Duodenal mucosa (tissue), 2 donors: ENCODE results near the gene PACSIN3.

Experiments used
- H3K27ac ChIP-seq: one replicate; pipeline ENCODE4 v1.7.0; 2013; ENCODE audit warnings: low read depth, low read length
- H3K27me3 ChIP-seq, 2 donors: one replicate each; pipeline ENCODE4 v1.7.0; 2013; ENCODE audit warnings: low read length in 2 of 2, control low read depth in 1 of 2; ENCODE audit not compliant: insufficient read depth in 2 of 2, control insufficient read depth in 1 of 2
- H3K36me3 ChIP-seq, 2 donors: one replicate each; pipeline ENCODE4 v1.7.0; 2013; ENCODE audit warnings: low read length in 2 of 2, control low read depth in 1 of 2; ENCODE audit not compliant: insufficient read depth in 2 of 2, control insufficient read depth in 1 of 2
- H3K4me1 ChIP-seq, 2 donors: one replicate each; pipeline ENCODE4 v1.7.0; 2013; ENCODE audit warnings: low read length in 2 of 2, control low read depth in 1 of 2; ENCODE audit not compliant: insufficient read depth in 2 of 2, control insufficient read depth in 1 of 2
- H3K4me3 ChIP-seq, 2 donors: one replicate each; pipeline ENCODE4 v1.7.0; 2013; ENCODE audit warnings: low read length in 2 of 2, low read depth in 1 of 2
- H3K9ac ChIP-seq, 2 donors: one replicate each; pipeline ENCODE4 v1.7.0; 2013; ENCODE audit warnings: low read length in 2 of 2, low read depth in 1 of 2
- H3K9me3 ChIP-seq, 2 donors: one replicate each; pipeline ENCODE4 v1.7.0; 2013; ENCODE audit warnings: low read length in 2 of 2, control low read depth in 1 of 2; ENCODE audit not compliant: control insufficient read depth in 1 of 2

The PACSIN3 gene

DNA sequence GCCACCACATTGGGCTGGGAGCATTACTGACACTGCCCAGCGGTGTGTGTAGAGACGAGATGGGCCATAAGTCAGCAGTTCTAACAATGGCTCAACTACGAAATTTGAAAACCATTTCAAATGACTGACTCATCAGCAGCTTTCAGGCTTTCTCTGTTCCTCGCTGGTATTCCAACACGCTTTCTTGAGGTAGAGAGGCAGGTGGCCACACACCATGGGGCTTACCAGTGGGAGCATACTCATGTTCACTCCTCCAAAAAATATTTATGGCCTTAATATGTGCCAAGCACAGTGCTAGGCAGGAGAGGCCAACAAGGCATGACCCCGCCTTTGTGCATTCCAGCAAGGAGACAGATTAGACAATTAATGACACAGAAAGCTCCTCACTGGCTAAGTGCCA is 29.9 kb downstream of the PACSIN3 start:
- H3K9me3 ChIP-seq: no peaks in the 10 kb centered on the region
- no peak overlapping the region for H3K27ac ChIP-seq
- H3K36me3 ChIP-seq: peaks cover 0 to 3% of the 10 kb centered on the region in 2 donors
- H3K27me3 ChIP-seq: no peaks in the 10 kb centered on the region
- H3K4me3 ChIP-seq: no peak overlapping the region
- H3K4me1 ChIP-seq: peaks cover 10 to 13% of the 10 kb centered on the region in 2 donors
- no peak overlapping the region for H3K9ac ChIP-seq

DNA sequence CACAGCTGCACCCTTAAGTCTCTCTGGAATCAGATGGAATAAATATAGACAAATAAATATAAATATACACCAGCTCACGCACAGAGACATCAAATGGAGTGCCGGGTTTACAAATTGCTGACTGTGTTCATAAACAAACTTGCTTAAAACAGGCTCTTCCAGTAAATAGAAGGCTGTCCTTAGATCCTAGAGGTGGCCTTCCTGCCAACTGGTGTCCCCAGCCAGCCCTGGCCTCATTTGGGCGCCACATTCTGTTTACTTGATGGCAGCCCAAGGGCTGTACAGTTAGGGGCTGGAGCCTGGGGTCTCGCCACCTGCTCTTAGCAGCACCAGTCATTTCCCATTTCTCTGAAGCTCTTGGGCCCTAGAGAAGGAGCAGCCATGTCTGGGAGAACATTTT is 30.4 kb downstream of the PACSIN3 start:
- peaks cover 0 to 3% of the 10 kb centered on the region in 2 donors for H3K36me3 ChIP-seq
- H3K27ac ChIP-seq: no peak overlapping the region
- H3K4me1 ChIP-seq: peaks cover 10 to 13% of the 10 kb centered on the region in 2 donors
- H3K9ac ChIP-seq: no peak overlapping the region
- H3K27me3 ChIP-seq: no peaks in the 10 kb centered on the region
- H3K4me3 ChIP-seq: no peak overlapping the region
- no peaks in the 10 kb centered on the region for H3K9me3 ChIP-seq

DNA sequence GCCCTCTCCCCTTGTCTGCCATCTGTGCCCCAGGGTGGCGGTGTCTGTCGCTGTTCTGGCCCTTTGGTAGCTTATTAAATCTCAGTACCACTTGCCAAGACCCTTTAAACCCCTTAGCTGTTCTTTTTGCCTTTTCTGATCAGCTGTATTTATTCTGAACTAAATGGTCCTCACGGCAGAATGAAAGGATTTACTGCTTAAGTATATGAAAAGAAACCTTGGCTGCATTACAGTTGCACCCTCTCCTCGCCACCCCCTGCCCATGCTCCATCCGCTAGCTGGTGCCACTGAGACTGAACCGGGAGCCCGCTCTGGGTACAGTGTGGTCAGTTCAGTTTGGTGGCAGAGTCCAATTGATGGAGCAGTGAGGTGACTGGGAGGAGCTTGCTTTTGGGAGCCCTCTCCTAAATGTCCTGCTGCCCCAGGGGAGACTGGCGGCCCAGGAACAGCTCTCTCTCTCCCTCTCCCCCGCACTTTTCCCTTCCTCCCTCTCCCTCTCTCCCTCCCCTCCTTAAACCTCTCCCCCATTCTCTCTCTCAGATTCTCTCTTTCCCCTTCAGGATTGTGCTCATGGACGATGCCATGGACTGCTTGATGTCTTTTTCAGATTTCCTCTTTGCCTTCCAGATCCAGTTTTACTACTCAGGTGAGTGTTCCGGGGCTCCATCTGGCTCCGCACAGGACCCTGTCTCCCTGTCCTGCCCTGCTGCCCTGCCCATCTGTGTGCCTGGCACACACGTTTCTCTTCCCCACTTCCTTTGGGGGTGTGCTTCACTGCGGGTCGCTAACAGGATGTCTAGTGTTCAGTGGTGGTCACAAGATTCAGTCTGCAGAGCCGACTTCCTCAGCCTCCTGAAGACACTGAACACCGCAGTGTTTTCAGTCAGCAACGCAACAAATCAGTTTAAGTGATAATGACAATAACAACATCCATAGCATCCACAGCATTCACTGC is 31.3 kb downstream of the PACSIN3 start:
- Histone ChIP-seq H3K9ac (no peak overlapping the region), H3K36me3 (peaks cover 0 to 3% of the 10 kb centered on the region in 2 donors), H3K27me3 (no peaks in the 10 kb centered on the region), H3K27ac (no peak overlapping the region), H3K4me3 (no peak overlapping the region), H3K4me1 (peaks cover 10 to 13% of the 10 kb centered on the region in 2 donors), H3K9me3 (no peaks in the 10 kb centered on the region)

DNA sequence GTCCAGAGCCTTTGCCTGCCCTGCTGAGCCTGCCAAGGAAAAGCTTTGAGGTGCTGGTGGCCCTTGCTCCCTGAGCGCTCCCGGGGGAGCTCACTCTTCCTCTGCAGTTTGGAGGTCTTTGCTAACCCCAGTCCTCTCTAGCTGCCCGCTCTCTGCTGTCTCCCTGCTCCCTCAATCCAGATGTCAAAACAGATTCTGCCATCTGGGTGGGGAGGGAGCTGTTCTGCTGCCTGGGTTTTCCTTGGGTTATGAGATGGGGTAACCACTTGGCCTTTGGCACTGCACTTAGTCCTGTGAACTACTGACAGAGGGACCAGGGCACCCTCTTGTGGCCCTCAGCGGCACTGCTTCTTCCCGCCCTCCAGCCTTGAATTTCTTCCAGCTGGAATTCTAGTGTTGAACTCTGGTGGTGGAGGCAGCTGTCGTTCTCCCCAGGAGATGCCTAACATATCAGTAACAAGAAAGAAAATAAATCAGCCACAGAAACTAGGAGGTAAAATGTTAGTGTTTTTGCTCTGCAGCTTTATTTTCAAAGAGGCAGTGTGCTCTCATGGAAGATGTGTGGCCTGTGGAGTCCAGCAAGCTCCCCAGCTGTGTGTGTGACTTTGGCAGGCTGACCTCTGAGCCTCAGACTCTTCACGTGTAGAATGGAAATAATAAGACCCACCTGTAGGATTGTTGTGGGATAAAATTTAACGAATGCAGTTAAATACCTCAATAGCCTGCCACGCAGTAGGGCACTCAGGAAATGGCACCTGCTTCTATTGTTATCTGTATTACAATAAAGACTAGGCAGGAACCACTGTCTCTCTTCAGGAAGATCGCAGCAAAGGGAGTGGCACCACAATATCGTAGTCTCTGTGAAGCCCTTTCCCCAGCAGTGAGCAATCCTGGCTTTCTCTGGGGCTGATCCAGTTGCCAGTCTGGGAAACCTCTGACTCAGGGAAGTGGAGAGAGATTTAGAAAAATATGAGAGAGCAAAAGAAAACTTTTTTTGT is 33.0 kb downstream of the PACSIN3 start:
- Histone ChIP-seq H3K4me3 (no peak overlapping the region), H3K4me1 (peaks cover 22 to 25% of the 10 kb centered on the region in 2 donors), H3K36me3 (peaks cover 0 to 3% of the 10 kb centered on the region in 2 donors), H3K9me3 (no peaks in the 10 kb centered on the region), H3K27me3 (no peaks in the 10 kb centered on the region), H3K27ac (no peak overlapping the region), H3K9ac (peak overlapping the region in 1 of 2 donors; percentile 22)

DNA sequence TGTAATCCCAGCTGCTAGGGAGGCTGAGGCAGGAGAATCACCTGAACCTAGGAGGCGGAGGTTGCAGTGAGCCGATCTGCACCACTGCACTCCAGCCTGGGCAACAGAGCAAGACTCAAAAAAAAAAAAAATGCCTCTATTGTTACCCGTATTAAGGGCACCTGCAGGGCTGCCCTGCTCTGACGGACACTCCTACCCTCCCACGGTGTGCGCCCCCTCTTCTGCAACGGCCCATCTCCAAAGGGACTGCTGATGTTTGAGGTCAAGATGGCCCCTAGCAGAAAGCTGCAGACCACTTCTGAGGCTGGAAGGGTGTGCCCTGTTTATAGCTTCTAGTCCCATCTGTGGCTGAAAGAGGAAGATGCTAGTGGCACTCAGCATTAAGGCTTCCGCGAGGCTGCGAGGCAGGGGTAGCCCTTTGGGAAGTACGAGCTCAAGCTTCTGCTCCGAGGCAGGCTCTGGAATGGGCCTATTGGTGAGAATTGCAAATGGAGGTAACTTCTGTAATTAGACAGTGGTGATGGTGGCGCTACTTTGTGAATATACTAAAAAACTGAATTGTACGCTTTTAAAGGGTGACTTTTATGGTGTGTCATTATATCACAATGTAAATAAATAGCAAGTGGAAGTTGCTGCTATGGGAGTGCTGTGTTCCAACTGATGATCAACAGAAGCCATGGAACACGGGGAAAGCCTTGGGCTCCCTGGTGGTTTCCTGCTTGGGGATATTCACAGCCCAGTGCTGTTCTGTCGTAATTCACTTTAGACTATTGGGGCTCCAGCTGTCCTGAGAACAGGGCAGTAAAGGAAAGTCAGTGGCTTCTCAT is 33.9 kb downstream of the PACSIN3 start:
- no peak overlapping the region for H3K9ac ChIP-seq
- H3K4me1 ChIP-seq: peaks cover 23 to 25% of the 10 kb centered on the region in 2 donors
- H3K36me3 ChIP-seq: peaks cover 0 to 3% of the 10 kb centered on the region in 2 donors
- no peak overlapping the region for H3K4me3 ChIP-seq
- no peaks in the 10 kb centered on the region for H3K27me3 ChIP-seq
- H3K9me3 ChIP-seq: no peaks in the 10 kb centered on the region
- no peak overlapping the region for H3K27ac ChIP-seq

DNA sequence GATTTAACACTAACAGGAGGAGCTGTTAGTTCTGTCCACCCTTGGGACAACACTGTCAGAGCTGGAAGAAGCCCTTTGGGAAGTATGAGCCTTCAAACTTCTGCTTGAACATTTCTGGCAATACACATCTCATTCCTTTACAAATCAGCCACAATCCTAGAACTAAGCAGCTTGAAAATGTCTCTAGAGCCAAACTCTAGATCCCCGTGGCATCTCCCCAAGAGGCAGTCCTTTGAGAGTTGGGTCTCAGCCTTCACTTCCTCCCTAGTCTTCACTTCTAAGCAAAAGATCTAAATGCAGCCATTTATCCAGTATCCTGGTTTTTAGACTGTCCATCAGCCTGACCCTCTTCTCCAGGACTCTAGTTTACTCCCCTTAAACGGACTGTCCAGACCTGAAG is 36.5 kb downstream of the PACSIN3 start:
- no peaks in the 10 kb centered on the region for H3K9me3 ChIP-seq
- peaks cover 23 to 25% of the 10 kb centered on the region in 2 donors for H3K4me1 ChIP-seq
- H3K27ac ChIP-seq: no peak overlapping the region
- H3K36me3 ChIP-seq: no peaks in the 10 kb centered on the region
- no peak overlapping the region for H3K4me3 ChIP-seq
- no peaks in the 10 kb centered on the region for H3K27me3 ChIP-seq
- no peak overlapping the region for H3K9ac ChIP-seq

DNA sequence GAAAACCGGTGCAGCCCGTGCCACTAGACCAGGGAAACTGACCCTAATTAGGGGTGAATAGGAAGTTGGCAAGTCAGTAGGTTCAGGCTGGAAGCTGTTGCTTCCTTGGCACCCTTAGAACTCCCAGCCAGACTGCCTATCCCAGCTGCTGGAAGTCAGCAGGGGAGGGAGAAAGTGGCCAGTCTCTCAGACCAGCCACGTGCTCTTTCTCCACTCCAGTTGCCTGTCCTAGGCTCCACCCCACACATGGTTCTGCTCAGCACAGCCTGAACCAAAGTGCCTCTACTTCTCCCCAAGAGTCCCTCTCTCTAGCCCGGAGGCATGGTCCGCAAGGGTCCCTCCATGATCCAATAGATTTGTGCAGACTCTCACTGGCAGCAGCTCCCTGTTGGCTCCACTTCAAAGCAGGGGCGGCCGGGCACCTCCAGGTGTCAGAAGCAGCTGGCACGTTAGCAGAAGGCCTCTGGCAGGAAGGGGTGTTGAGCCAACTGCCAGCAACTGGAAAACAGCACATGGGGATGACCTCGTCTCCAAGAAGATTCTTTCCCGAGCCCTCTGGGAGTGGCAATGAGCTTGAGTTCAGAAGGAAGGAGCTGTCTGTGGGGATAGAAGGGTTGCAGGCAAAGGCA is 37.2 kb downstream of the PACSIN3 start:
- Histone ChIP-seq H3K4me1 (peaks cover 23 to 25% of the 10 kb centered on the region in 2 donors), H3K27ac (no peak overlapping the region), H3K27me3 (no peaks in the 10 kb centered on the region), H3K9ac (no peak overlapping the region), H3K36me3 (no peaks in the 10 kb centered on the region), H3K4me3 (no peak overlapping the region), H3K9me3 (no peaks in the 10 kb centered on the region)

DNA sequence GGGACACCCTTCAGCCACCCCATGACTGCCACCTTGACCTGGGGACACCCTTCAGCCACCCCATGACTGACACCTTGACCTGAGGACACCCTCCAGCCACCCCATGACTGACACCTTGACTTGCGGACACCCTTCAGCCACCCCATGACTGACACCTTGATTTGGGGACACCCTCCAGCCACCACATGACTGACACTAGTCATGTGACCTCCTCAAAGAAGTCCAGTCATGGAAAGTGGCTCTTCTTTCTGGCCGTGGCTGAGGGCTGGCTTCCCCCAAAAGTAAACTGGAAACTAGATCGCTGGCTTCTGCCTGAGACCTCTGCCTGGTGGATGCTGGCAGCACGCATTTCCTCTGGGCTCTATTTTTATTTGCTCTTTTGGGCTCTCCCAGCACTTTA is 38.0 kb downstream of the PACSIN3 start:
- Histone ChIP-seq H3K9ac (no peak overlapping the region), H3K9me3 (no peaks in the 10 kb centered on the region), H3K36me3 (no peaks in the 10 kb centered on the region), H3K27me3 (no peaks in the 10 kb centered on the region), H3K27ac (no peak overlapping the region), H3K4me1 (peaks cover 19 to 21% of the 10 kb centered on the region in 2 donors), H3K4me3 (no peak overlapping the region)

DNA sequence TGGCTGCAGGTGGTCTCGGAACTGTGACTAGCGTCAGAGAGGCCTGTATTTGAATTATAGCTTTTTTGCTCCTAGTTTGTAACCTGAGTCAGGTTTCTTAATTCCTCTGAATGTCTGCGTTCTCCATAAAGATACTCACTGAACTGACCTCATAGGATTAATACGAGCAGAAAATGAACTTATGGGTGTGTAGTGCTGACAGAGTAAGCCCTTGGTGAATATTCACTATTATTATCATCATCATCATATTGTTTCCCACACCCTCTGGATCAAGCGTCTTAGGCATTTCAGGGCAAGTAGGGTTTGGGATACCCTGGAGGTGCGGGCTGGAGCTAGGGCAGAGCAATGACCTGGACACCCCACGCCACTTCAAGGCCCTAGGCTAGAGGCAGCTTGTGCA is 38.6 kb downstream of the PACSIN3 start:
- no peak overlapping the region for H3K27ac ChIP-seq
- no peaks in the 10 kb centered on the region for H3K27me3 ChIP-seq

More for the DNA sequence above, 38.6 kb downstream of the PACSIN3 start:
- Histone ChIP-seq H3K4me1 (peaks cover 14 to 20% of the 10 kb centered on the region in 2 donors), H3K9me3 (no peaks in the 10 kb centered on the region), H3K9ac (no peak overlapping the region), H3K36me3 (no peaks in the 10 kb centered on the region), H3K4me3 (no peak overlapping the region)
